HPDE6-E6E7 (cell line): ENCODE data around the gene ZBTB20.

Experiments
- DNase-seq: peaks from one replicate; pipeline ENCODE4 v3.0.0; 2011; ENCODE audit warnings: missing footprints; ENCODE audit errors: extremely low spot score

Gene ZBTB20

GRCh38 chr3:115021061-115021460, 126.0 kb downstream of the ZBTB20 start:
- DNase-seq = no peak

DNA sequence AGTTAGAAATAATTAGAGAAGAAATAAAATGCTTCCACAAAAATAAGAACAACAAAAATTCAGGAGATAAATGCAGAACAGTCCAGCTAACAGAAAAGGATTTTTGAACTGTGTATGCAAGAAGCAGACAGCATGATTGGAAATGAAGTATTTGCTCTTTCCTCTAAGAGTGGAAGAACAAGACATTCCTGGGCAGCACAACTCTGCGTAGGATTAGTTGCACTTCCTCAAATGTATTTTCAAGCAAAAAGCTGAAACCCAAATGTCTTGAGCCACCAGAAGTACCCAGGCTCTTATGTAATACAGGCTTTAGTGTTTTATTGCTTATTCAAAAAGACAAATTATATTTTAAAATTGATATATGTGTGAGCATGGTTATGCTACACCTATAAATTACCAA, 127.2 kb downstream of the ZBTB20 start:
- no peak for DNase-seq

GRCh38 chr3:115018694-115019093, 128.4 kb downstream of the ZBTB20 start:
- no peak for DNase-seq

DNA sequence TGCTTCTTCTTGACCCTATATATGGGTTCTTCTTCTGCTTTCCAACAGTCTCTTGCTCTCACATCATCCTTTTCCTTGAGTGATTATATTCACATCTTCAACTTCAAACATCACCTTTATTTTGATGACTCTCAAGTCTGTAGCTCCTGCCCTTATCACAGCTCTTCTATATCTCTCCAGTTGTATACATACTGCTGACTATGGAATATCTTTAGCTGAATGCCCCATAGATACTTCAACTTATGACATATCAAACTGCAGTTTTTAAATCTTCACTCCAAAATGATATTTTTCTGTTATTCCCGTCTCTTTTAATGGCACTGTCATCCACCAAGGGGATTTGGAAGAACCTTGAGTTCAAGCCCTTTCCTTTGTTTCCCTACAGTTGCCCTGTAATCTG, 139.1 kb downstream of the ZBTB20 start:
- DNase-seq = no peak

DNA sequence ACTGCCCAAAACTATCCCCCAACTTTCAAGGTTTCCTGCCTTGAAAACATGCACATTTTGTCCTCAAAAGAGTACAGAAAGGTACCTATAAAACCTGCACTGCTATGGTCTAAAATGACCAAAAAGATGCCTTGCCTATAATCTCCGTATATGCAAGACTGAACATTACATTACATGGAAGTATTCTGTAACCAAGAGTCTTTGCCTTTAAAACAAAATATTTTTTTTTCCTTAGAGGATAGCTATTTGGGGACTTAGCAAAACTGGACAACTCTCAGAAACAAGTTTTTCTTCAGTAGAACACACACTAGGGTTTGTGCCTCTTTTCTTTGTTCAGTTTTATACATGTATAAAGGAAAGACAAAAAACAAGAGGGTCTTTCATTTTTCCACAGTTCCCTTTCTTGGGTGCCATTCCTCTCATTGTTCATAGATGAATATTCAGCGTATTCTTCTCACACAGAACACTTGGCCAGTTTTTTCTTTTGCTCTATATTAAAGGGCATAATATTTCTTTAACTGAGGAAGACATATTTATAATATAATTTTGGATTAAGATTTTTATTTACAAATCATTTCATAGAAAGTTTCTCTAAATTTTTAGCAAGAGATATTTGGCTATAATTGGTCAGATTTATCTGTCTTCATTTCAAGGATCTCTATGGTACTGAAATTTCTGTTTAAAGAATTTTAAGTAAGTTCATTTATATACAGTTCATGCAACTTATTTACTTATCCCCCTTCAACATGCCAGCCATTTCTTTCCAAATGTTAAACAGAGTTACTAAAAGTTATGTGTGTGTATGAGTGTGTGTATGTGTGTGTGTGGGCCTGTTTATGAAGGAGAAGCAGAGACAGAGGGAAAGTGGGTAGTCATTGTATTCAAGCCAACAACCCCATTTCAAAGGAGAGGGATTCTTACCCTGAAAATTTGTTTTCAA, 142.6 kb downstream of the ZBTB20 start:
- no peak for DNase-seq

DNA sequence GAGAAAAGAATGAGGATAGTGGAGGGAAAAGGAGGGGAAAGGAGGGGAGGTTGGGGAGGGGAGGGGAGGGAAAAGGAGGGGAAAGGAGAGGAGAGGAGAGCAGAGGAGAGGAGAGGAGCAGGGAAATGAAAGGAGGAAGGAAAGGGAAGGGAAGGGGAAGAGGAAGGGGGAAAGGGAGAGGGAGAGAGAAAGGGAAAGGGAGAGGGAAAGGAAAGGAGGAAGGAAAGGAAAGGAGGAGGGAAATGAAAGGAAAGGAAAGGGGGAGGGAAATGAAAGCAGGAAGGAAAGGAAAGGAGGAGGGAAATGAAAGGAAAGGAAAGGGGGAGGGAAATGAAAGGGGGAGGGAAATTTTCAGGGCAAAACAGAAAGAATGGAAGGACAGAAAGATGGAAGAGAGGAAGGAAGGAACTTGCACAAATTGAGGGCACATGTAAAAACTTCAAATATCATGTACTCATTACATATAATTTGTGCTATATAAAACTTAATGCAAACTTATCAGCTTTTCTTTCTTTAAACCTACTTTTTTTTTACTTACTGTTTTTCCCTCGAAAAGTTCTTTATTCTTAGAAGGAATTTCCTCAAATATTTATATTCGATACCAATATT, 148.0 kb downstream of the ZBTB20 start:
- no peak for DNase-seq

- DNase-seq = no peak
These were observed 152.3 kb downstream of the ZBTB20 start for GRCh38 chr3:114994554-114995341.

- no peak for DNase-seq
These were observed 161.3 kb downstream of the ZBTB20 start for GRCh38 chr3:114985776-114986175.

- no peak for DNase-seq
These were observed 163.8 kb downstream of the ZBTB20 start for GRCh38 chr3:114983248-114983647.

DNA sequence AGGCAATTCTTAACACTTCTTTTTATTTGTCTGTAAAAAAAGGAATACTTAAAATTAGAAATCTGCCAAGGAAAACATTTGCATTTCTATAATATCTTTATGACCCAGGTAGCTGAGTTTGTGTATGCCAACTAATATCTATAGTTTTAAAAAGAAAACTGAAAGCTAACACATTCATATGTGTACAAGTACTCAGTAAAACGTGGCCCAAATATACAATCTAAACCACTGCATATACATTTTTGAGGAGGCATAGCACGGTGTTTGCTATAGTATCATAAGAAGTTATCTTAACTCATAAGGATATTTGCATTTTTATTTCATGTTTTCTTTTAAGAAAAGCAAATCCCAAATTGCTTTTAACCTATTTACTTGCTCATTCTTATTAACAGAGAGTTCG, 172.7 kb downstream of the ZBTB20 start:
- DNase-seq = no peak

DNA sequence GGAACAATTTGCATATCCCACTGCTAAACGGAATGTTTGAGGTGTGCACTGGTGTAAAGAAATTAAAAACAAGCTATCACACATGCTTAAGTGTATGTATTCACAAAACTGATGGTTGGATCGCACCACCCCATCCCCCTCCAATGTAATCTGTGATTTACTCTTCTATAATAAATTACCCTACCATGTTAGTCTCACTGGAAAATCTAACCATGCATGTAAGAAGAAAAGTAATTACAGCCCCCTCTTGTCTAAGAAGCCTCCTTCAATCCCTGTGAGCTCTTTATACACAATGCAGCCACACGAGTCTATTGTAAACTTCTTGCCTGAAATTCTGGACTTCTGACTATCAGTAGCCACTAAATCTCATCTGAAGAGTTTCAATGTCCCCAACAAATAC, 173.6 kb downstream of the ZBTB20 start:
- no peak for DNase-seq

GRCh38 chr3:114967168-114967567, 179.9 kb downstream of the ZBTB20 start:
- DNase-seq = no peak

- DNase-seq = no peak
These were observed 184.9 kb downstream of the ZBTB20 start for GRCh38 chr3:114962189-114962588.

DNA sequence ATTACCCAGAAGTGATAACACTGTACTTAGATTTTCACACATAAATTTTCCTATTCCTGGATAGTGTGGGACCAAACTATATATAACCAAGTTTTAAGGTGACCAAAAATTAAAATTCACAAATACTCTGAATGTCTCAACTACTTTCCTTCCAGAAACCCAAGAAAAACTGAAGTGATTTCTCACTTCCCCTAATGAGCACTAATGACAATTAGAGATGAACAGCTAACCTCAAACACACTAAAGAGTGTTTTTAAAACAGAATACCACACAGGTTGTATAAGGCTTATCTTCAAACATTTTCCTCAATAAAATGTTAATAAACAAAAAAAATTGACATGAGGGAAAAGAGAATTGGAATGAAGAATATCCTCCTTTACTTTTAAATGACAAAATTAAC, 188.2 kb downstream of the ZBTB20 start:
- DNase-seq = no peak

- DNase-seq = no peak
These were observed 193.3 kb downstream of the ZBTB20 start for GRCh38 chr3:114953800-114954199.

DNA sequence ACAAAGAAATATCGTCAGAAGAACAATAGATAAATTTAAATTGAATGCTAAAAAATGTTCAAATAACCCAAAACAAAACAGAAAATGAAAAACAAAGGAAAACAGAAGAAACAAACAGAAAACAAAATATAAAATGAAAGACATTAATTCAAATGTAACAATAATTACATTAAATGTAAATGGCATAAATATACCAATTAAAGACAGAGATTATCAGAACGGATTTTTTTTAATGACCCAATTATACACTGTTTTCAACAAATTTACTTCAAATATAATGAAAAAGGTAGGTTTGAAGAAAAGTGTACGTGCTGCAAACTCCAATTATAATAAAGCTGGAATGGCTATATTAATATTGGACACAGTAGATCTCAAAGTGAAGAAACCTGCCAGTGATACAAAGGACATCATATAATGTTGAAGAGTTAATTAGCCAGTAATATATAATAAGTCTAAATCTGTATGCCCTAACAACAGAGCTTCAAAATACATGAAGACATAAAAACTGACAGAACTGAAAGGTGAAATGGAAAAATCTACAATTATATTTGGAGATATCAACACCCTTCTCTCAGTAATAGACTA, 193.8 kb downstream of the ZBTB20 start:
- DNase-seq = no peak

DNA sequence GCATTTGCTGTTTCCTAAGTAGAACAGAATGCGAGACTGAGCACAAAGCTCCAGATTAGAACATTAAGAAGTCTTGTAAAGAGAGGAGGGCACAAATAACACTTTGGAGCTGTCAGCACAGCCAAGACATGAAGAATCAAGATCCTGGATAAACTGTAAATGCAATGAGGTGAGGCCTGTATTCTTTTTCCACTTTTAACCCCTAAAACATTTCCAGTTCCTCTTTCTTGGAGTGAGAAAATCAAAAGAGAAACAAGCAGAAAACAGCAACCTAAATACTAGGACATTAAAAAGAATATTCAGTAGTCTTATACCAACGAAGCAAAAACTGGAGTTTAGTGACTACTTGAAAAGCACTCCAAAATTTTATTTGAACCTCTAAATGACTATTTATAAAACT, 204.3 kb downstream of the ZBTB20 start:
- no peak for DNase-seq

DNA sequence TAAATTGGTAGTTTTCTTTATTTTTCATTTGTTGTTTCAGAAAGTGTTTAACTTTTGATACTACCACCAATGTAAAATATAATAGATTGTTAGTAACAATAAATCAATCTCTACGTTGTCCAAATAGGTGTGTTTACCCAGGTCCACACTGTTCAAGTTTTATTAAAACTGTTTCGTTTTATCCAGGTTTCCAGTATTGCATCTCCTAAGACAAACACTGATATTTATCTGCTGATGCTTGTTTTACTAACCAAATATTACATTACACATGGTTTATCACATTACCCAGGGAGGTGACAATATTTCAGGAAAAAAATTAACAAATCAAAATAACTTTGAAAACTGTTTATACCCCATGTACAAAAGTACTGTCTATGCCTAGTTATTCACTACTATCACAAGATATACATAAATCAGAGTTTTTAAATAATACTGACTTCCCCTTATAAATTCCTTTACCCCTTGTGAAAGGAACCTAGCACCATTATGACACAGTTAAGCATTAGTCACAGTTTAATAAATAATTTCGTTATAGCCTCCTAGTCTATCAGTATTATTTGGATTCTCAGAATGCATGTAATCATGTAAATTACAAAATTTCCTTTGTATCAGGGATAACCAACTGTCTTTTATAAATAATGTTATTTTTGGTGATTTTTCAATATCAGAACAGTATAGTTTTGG, 205.3 kb downstream of the ZBTB20 start:
- no peak for DNase-seq

GRCh38 chr3:114939920-114940319, 207.2 kb downstream of the ZBTB20 start:
- DNase-seq = no peak

- DNase-seq = no peak
These were observed 213.7 kb downstream of the ZBTB20 start for GRCh38 chr3:114933407-114933806.

GRCh38 chr3:114929971-114930732, 216.9 kb downstream of the ZBTB20 start:
- no peak for DNase-seq
